ENCODE results near the gene TM9SF3. TPM values are rescaled to one million over a fixed set of nuclear protein-coding genes. Genes with fewer than 3 reads are reported as not detected.

TM9SF3 gene
- total and polyA plus RNA-seq, 2 experiments from 2014 or later: 37.3 to 72.5 TPM

DNA sequence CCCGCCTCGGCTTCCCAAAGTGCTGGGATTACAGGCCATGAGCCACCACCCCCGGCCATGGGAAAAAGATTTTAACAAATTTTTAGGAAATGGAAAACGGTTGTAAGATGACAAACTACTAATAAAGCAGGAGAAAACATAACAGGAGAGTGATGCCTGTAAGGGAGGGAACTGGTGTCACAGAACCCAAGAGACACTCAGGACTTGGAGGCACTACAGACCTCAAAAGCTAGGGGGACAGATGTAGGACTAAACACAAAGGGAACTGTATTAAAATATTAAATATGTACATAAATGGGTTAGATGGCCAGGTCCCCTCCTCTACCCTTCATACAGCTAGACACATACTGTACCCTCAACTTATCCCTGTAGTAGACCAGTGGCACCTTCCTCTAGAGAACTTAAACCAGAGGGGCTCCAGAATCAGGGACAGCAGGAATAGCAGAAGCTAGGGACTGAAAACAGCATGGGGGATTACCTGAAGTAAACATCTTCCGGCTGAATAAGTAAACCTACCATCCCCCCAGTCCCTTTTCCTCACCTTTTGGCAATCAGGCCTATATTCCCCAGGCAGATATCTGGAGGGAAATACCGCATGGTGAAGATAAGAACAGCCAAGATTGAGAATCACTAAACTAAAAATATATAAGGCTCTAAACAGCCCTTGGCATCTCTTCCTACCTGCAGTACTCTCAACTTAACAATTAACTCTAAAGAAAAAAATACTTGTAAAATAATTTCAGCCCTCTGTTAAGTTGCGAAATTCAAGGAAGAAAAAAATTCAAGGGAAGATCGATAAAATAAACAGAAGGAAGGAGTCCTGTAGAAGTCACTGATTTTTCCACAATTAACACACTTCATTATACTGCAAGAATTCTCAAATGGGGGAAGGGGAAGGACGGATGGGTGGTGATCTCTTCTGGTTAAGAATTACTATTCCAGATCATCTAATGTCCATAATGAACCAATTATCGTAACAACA is 15.5 kb downstream of the TM9SF3 start:
- Histone ChIP-seq H2AFZ (no peak overlapping the region), H3K9me2 (ENCODE audit: insufficient read depth) (no peaks in the 10 kb centered on the region), H3K4me3 (peak overlapping the region; percentile 22; the same call in 1 of the 2 replicates), H3F3A (replicated peaks; ENCODE audit: low read depth) (no peaks in the 10 kb centered on the region), H3K79me2 (replicated peaks; ENCODE audit: insufficient read depth) (peaks cover 100% of the 10 kb centered on the region), H3K4me2 (peak overlapping the region; percentile 39), H3K4me1 (ENCODE audit: insufficient read depth) (peaks cover 17% of the 10 kb centered on the region), H3K27ac (ENCODE audit: low read depth) (peak overlapping the region; percentile 65; the same call in 1 of the 2 replicates), H3K27me3 (ENCODE audit: insufficient read depth) (no peaks in the 10 kb centered on the region), H3K36me3 (ENCODE audit: insufficient read depth) (no peaks in the 10 kb centered on the region), H4K20me1 (replicated peaks; ENCODE audit: insufficient read depth) (peaks cover 17% of the 10 kb centered on the region)
- Mint-ChIP-seq H3K27me3 (ENCODE audit: insufficient read depth, low read depth, poor library complexity) (peaks cover 3% of the 10 kb centered on the region), H3K4me3 (peak overlapping the region; percentile 28), H3K27ac (peak overlapping the region; percentile 86), H3K36me3 (ENCODE audit: low read depth) (peaks cover 21% of the 10 kb centered on the region), H3K9me3 (no peaks in the 10 kb centered on the region), H3K4me1 (peaks cover 45% of the 10 kb centered on the region)
- peak; percentile 88 for ATAC-seq
- TF ChIP-seq, protein P1, sequence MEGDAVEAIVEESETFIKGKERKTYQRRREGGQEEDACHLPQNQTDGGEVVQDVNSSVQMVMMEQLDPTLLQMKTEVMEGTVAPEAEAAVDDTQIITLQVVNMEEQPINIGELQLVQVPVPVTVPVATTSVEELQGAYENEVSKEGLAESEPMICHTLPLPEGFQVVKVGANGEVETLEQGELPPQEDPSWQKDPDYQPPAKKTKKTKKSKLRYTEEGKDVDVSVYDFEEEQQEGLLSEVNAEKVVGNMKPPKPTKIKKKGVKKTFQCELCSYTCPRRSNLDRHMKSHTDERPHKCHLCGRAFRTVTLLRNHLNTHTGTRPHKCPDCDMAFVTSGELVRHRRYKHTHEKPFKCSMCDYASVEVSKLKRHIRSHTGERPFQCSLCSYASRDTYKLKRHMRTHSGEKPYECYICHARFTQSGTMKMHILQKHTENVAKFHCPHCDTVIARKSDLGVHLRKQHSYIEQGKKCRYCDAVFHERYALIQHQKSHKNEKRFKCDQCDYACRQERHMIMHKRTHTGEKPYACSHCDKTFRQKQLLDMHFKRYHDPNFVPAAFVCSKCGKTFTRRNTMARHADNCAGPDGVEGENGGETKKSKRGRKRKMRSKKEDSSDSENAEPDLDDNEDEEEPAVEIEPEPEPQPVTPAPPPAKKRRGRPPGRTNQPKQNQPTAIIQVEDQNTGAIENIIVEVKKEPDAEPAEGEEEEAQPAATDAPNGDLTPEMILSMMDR (conservative IDR thresholded peaks at IDR 0.05; ENCODE audit: low read depth in 2 of 2): peak in 1 of 2 experiments; percentile 35; a peak in 2 of 4 replicates
- TF ChIP-seq, protein P2, sequence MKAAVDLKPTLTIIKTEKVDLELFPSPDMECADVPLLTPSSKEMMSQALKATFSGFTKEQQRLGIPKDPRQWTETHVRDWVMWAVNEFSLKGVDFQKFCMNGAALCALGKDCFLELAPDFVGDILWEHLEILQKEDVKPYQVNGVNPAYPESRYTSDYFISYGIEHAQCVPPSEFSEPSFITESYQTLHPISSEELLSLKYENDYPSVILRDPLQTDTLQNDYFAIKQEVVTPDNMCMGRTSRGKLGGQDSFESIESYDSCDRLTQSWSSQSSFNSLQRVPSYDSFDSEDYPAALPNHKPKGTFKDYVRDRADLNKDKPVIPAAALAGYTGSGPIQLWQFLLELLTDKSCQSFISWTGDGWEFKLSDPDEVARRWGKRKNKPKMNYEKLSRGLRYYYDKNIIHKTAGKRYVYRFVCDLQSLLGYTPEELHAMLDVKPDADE (IDR thresholded peaks at IDR 0.05): no peak
- TF ChIP-seq ZNF114 (CRISPR knock-in tag; IDR thresholded peaks at IDR 0.05): no peak
- TF ChIP-seq NANOG (IDR thresholded peaks at IDR 0.05; ENCODE audit: borderline replicate concordance): no peak
- DNase-seq (ENCODE audit: low spot score): peak; percentile 70

DNA sequence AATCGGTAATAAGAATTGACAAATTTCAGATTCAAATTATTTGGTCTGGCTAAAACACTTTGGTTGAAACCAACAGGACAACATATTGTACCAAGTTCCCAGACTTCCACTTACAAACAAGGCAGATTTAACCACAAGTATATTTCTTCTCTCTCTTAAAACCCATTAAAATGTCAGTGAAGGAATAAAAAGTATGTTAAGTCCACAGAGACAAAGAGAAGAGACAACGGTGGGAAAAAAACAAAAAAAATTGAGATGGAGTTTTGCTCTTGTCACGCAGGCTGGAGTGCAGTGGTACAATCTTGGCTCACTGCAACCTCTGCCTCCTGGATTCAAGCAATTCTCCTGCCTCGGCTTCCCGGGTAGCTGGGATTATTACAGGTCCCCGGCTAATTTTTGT is 16.3 kb downstream of the TM9SF3 start:
- Mint-ChIP-seq H3K27me3 (ENCODE audit: insufficient read depth, low read depth, poor library complexity) (peaks cover 5% of the 10 kb centered on the region), H3K36me3 (ENCODE audit: low read depth) (peaks cover 22% of the 10 kb centered on the region), H3K27ac (peak overlapping the region; percentile 43), H3K4me3 (peak overlapping the region; percentile 28; the same call in 1 of the 3 replicates), H3K4me1 (peaks cover 50% of the 10 kb centered on the region), H3K9me3 (no peaks in the 10 kb centered on the region)
- peak overlapping the region; percentile 65; the same call in 1 of the 2 replicates for H3K27ac ChIP-seq (ENCODE audit: low read depth)
- H3K36me3 ChIP-seq (ENCODE audit: insufficient read depth): no peaks in the 10 kb centered on the region
- H3K79me2 ChIP-seq (replicated peaks; ENCODE audit: insufficient read depth): peaks cover 100% of the 10 kb centered on the region
- H4K20me1 ChIP-seq (replicated peaks; ENCODE audit: insufficient read depth): peaks cover 17% of the 10 kb centered on the region
- ATAC-seq (no peak), DNase-seq (ENCODE audit: low spot score) (no peak)
- no peak overlapping the region for H3K4me3 ChIP-seq
- TF ChIP-seq ZNF114 (CRISPR knock-in tag; IDR thresholded peaks at IDR 0.05): no peak
- TF ChIP-seq JUNB (IDR thresholded peaks at IDR 0.05; ENCODE audit: unreplicated experiment): no peak
- no peak for TF ChIP-seq EZH2phosphoT487 (IDR thresholded peaks at IDR 0.05; ENCODE audit: unreplicated experiment)
- no peak for TF ChIP-seq NANOG (IDR thresholded peaks at IDR 0.05; ENCODE audit: borderline replicate concordance)
- no peak for TF ChIP-seq CREB1 (CRISPR knock-in tag; IDR thresholded peaks at IDR 0.05; ENCODE audit: low read depth)
- TF ChIP-seq, protein P3, sequence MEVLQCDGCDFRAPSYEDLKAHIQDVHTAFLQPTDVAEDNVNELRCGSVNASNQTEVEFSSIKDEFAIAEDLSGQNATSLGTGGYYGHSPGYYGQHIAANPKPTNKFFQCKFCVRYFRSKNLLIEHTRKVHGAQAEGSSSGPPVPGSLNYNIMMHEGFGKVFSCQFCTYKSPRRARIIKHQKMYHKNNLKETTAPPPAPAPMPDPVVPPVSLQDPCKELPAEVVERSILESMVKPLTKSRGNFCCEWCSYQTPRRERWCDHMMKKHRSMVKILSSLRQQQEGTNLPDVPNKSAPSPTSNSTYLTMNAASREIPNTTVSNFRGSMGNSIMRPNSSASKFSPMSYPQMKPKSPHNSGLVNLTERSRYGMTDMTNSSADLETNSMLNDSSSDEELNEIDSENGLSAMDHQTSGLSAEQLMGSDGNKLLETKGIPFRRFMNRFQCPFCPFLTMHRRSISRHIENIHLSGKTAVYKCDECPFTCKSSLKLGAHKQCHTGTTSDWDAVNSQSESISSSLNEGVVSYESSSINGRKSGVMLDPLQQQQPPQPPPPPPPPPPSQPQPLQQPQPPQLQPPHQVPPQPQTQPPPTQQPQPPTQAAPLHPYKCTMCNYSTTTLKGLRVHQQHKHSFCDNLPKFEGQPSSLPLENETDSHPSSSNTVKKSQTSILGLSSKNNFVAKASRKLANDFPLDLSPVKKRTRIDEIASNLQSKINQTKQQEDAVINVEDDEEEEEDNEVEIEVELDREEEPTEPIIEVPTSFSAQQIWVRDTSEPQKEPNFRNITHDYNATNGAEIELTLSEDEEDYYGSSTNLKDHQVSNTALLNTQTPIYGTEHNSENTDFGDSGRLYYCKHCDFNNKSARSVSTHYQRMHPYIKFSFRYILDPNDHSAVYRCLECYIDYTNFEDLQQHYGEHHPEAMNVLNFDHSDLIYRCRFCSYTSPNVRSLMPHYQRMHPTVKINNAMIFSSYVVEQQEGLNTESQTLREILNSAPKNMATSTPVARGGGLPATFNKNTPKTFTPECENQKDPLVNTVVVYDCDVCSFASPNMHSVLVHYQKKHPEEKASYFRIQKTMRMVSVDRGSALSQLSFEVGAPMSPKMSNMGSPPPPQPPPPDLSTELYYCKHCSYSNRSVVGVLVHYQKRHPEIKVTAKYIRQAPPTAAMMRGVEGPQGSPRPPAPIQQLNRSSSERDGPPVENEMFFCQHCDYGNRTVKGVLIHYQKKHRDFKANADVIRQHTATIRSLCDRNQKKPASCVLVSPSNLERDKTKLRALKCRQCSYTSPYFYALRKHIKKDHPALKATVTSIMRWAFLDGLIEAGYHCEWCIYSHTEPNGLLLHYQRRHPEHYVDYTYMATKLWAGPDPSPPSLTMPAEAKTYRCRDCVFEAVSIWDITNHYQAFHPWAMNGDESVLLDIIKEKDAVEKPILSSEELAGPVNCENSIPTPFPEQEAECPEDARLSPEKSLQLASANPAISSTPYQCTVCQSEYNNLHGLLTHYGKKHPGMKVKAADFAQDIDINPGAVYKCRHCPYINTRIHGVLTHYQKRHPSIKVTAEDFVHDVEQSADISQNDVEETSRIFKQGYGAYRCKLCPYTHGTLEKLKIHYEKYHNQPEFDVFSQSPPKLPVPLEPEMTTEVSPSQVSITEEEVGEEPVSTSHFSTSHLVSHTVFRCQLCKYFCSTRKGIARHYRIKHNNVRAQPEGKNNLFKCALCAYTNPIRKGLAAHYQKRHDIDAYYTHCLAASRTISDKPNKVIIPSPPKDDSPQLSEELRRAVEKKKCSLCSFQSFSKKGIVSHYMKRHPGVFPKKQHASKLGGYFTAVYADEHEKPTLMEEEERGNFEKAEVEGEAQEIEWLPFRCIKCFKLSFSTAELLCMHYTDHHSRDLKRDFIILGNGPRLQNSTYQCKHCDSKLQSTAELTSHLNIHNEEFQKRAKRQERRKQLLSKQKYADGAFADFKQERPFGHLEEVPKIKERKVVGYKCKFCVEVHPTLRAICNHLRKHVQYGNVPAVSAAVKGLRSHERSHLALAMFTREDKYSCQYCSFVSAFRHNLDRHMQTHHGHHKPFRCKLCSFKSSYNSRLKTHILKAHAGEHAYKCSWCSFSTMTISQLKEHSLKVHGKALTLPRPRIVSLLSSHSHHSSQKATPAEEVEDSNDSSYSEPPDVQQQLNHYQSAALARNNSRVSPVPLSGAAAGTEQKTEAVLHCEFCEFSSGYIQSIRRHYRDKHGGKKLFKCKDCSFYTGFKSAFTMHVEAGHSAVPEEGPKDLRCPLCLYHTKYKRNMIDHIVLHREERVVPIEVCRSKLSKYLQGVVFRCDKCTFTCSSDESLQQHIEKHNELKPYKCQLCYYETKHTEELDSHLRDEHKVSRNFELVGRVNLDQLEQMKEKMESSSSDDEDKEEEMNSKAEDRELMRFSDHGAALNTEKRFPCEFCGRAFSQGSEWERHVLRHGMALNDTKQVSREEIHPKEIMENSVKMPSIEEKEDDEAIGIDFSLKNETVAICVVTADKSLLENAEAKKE (CRISPR knock-in tag; IDR thresholded peaks at IDR 0.05): no peak
- H3K4me2 ChIP-seq: 0 out of 2 replicates have a peak overlapping the region, but pooled peaks have one; percentile 39
- peaks cover 17% of the 10 kb centered on the region for H3K4me1 ChIP-seq (ENCODE audit: insufficient read depth)
- H2AFZ ChIP-seq: no peak overlapping the region
- no peaks in the 10 kb centered on the region for H3K9me2 ChIP-seq (ENCODE audit: insufficient read depth)
- H3K27me3 ChIP-seq (ENCODE audit: insufficient read depth): no peaks in the 10 kb centered on the region
- H3F3A ChIP-seq (replicated peaks; ENCODE audit: low read depth): no peaks in the 10 kb centered on the region

All from GM23338 (cell line).